HUES48 (cell line): ENCODE results near the gene PDE4B.
"Not testable (repeated sequence)": the region's sequence is repeated elsewhere in the genome, so short reads cannot be mapped to it uniquely, and the experiment has no call there.

Source experiments
- H3K27ac ChIP-seq: one replicate; pipeline ENCODE4 v1.7.0; 2013; ENCODE audit warnings: low read depth, low read length, inconsistent platforms
- H3K27me3 ChIP-seq: 2 replicates; pipeline ENCODE4 v1.6.1; 2013; ENCODE audit warnings: mild to moderate bottlenecking, low read length; ENCODE audit not compliant: control insufficient read depth, insufficient read depth
- H3K36me3 ChIP-seq: 2 replicates; pipeline ENCODE4 v1.6.1; 2013; ENCODE audit warnings: low read length; ENCODE audit not compliant: control insufficient read depth, insufficient read depth
- H3K4me1 ChIP-seq: 2 replicates; pipeline ENCODE4 v1.6.1; 2013; ENCODE audit warnings: mild to moderate bottlenecking, low read length; ENCODE audit not compliant: control insufficient read depth, insufficient read depth
- H3K4me3 ChIP-seq: 2 replicates; pipeline ENCODE4 v1.5.1; 2013; ENCODE audit warnings: mild to moderate bottlenecking, low read depth, low read length
- H3K9ac ChIP-seq: 2 replicates; pipeline ENCODE4 v1.6.1; 2013; ENCODE audit warnings: mild to moderate bottlenecking, low read depth, low read length, moderate library complexity
- H3K9me3 ChIP-seq: 2 replicates; pipeline ENCODE4 v1.6.1; 2013; ENCODE audit warnings: low read length; ENCODE audit not compliant: control insufficient read depth, insufficient read depth

Gene PDE4B

DNA sequence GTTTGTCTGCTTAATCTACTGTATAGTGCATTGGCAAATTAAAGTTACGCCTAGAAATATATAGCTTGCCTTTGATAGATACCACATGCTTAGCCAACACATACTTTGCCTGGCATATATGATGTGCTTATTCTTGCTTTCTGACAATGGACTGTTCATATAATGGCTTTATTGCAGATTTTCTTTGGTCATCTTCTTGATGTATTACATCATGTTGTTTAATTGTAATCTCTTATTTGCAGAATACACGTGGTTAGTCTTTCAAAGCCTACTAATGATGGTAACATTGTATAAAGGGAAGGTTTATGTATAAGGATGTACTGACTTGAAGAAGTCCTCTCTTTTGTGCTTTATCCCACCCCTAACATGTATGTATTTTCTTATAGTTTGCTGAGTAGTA lies 201.5 kb downstream of the PDE4B start:
- Histone ChIP-seq H3K4me1 (no peaks in the 10 kb centered on the region), H3K9me3 (no peaks in the 10 kb centered on the region), H3K27ac (no peak overlapping the region), H3K4me3 (no peak overlapping the region), H3K27me3 (no peaks in the 10 kb centered on the region), H3K9ac (no peak overlapping the region), H3K36me3 (no peaks in the 10 kb centered on the region)

DNA sequence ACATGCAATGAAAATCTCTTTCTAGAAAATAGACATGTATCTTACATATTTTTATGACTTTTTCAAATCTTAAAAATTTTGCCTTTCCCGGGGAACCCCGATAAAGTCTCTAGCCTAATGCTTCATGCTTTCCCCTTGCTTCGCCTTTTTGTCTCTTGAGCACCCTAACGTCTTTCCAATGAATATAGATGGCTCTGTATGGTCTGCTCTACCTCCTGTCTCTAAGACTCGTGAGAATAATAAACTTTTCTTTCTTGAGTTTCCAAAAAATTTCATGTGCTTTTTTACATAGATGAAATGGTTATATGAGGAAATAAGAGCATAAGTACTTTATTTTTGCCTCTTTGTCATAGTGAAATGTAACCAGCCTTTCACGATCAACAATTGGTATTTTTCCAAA lies 202.6 kb downstream of the PDE4B start:
- Histone ChIP-seq H3K27ac (no peak overlapping the region), H3K4me3 (no peak overlapping the region), H3K9ac (no peak overlapping the region), H3K4me1 (no peaks in the 10 kb centered on the region), H3K36me3 (no peaks in the 10 kb centered on the region), H3K9me3 (no peaks in the 10 kb centered on the region), H3K27me3 (peaks cover under 1% of the 10 kb centered on the region; the same call in 1 of the 2 replicates)

- Histone ChIP-seq H3K4me3 (no peak overlapping the region), H3K27ac (no peak overlapping the region), H3K27me3 (peaks cover 6% of the 10 kb centered on the region)
Observed at GRCh38 chr1:65995928-65996327, 203.2 kb downstream of the PDE4B start.

GRCh38 chr1:65997693-65998092 lies 205.0 kb downstream of the PDE4B start:
- H3K4me1 ChIP-seq = no peaks in the 10 kb centered on the region
- H3K27ac ChIP-seq = no peak overlapping the region

More at GRCh38 chr1:65995928-65996327, 203.2 kb downstream of the PDE4B start:
- Histone ChIP-seq H3K9me3 (no peaks in the 10 kb centered on the region), H3K4me1 (no peaks in the 10 kb centered on the region), H3K36me3 (no peaks in the 10 kb centered on the region), H3K9ac (no peak overlapping the region)

GRCh38 chr1:65998763-65999583 lies 206.3 kb downstream of the PDE4B start:
- Histone ChIP-seq H3K36me3 (no peaks in the 10 kb centered on the region), H3K27me3 (peaks cover 35% of the 10 kb centered on the region), H3K4me3 (no peak overlapping the region), H3K9ac (no peak overlapping the region), H3K9me3 (no peaks in the 10 kb centered on the region), H3K27ac (no peak overlapping the region), H3K4me1 (peaks cover 4% of the 10 kb centered on the region)

More at GRCh38 chr1:65997693-65998092, 205.0 kb downstream of the PDE4B start:
- H3K9me3 ChIP-seq = no peaks in the 10 kb centered on the region
- H3K9ac ChIP-seq = no peak overlapping the region
- H3K36me3 ChIP-seq = no peaks in the 10 kb centered on the region
- H3K27me3 ChIP-seq = peaks cover 23% of the 10 kb centered on the region
- H3K4me3 ChIP-seq = no peak overlapping the region

DNA sequence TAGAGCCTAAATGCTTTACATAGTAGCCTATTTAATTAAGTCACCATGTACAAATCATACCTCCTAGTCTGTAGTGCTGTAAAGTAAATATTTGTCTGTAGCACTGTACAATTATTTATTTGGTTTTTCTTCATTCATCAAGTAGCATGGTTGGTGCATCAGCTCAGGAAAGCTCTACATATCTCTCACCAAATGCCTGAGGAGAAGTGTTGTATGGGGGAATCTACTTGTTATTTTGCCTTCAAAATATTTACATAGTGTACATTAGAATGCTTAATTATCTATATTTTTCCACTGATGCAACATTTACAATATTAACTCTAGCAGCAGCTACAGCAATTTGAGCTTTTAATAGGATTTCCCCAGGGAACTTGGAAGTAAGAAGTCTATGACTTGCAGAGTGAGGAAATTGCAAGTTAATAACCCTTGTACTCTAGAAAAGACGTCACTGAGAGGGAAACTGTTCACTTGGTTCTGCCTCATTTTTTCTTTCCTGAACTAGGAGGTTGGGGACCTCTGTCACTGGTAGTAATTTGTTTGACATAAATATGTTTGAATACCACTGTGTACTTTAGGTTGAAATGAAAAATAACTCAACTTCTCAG lies 207.4 kb downstream of the PDE4B start:
- Histone ChIP-seq H3K27ac (no peak overlapping the region), H3K4me1 (peaks cover 4% of the 10 kb centered on the region), H3K27me3 (peaks cover 46% of the 10 kb centered on the region)

DNA sequence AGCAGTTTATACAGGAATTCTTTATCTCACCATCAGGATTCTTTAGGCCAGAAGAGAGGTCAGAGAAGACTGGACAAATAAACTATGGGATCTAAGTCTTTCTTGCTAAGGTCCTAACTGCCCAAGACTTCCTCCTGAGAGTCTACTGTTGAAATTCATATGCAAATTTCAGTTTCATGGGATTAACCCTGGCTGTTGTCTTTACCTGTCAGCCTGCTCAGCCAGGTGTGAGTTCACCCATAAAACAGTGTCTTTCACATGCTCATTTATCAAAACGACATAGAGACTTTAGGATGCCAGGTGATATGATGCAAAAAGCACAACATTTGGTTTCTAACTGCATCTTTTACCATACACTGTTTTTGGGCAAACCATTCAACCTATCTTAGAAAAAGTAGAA lies 211.0 kb downstream of the PDE4B start:
- H3K4me3 ChIP-seq = no peak overlapping the region
- H3K27ac ChIP-seq = no peak overlapping the region
- H3K27me3 ChIP-seq = peaks cover 64% of the 10 kb centered on the region
- no peaks in the 10 kb centered on the region for H3K36me3 ChIP-seq
- H3K9ac ChIP-seq = no peak overlapping the region
- H3K4me1 ChIP-seq = peaks cover 4% of the 10 kb centered on the region
- H3K9me3 ChIP-seq = no peaks in the 10 kb centered on the region

More for the DNA sequence above, 207.4 kb downstream of the PDE4B start:
- Histone ChIP-seq H3K9ac (no peak overlapping the region), H3K36me3 (no peaks in the 10 kb centered on the region), H3K4me3 (no peak overlapping the region), H3K9me3 (no peaks in the 10 kb centered on the region)

DNA sequence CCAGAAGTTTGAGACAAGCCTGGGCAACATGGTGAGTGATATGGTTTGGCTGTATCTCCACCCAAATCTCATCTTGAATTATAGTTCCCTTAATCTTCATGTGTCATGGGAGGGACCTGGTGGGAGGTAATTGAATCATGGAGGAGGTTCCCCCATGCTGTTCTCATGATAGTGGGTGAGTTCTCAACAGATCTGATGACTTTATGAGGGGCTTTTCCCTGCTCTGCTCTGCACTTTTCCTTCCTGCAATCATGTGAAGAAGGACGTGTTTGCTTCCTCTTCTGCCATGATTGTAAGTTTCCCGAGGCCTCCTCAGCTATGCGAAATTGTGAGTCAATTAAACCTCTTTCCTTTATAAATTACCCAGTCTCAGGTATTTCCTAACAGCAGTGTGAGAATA lies 213.8 kb downstream of the PDE4B start:
- not testable (repeated sequence) for H3K9ac ChIP-seq
- peaks cover 53% of the 10 kb centered on the region for H3K27me3 ChIP-seq

GRCh38 chr1:66012106-66012784 lies 219.6 kb downstream of the PDE4B start:
- H3K27me3 ChIP-seq = no peaks in the 10 kb centered on the region; the same call in 1 of the 2 replicates
- H3K4me3 ChIP-seq = no peak overlapping the region
- no peaks in the 10 kb centered on the region for H3K4me1 ChIP-seq
- H3K9me3 ChIP-seq = no peaks in the 10 kb centered on the region
- H3K36me3 ChIP-seq = no peaks in the 10 kb centered on the region
- H3K27ac ChIP-seq = no peak overlapping the region
- no peak overlapping the region for H3K9ac ChIP-seq

More for the DNA sequence above, 213.8 kb downstream of the PDE4B start:
- not testable (repeated sequence) for H3K27ac ChIP-seq, H3K4me3 ChIP-seq, H3K36me3 ChIP-seq, H3K9me3 ChIP-seq, H3K4me1 ChIP-seq

- no peaks in the 10 kb centered on the region; the same call in 1 of the 2 replicates for H3K27me3 ChIP-seq
- no peak overlapping the region for H3K9ac ChIP-seq
- no peaks in the 10 kb centered on the region for H3K36me3 ChIP-seq
- H3K4me1 ChIP-seq = no peaks in the 10 kb centered on the region
- H3K4me3 ChIP-seq = no peak overlapping the region
- no peak overlapping the region for H3K27ac ChIP-seq
- H3K9me3 ChIP-seq = no peaks in the 10 kb centered on the region
Observed at GRCh38 chr1:66013371-66013770, 220.7 kb downstream of the PDE4B start.
